ENCODE data around the gene TNS3.
A peak's percentile ranks its signal among the peaks of the same experiment; 100 is the strongest.

The TNS3 gene

DNA sequence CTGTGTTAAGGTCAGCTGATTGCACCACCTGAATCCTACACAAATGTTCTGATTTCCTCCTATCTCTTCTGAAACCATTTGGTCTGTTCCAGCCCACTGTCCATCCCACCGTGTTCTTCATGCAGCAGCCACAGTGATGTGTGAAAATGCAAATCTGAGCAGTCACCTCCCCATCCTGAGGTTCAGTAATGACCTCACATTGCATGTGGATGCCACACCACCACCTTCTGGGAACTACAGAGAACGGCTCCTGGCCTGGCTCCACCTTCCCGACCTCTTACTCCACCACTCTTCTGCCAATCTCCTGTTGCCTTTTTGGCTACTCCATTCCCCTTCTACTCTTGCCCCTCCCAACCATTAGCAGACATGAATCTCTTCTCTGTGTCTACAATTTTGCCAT lies 244.4 kb downstream of the TNS3 start:
- no peak for DNase-seq

DNA sequence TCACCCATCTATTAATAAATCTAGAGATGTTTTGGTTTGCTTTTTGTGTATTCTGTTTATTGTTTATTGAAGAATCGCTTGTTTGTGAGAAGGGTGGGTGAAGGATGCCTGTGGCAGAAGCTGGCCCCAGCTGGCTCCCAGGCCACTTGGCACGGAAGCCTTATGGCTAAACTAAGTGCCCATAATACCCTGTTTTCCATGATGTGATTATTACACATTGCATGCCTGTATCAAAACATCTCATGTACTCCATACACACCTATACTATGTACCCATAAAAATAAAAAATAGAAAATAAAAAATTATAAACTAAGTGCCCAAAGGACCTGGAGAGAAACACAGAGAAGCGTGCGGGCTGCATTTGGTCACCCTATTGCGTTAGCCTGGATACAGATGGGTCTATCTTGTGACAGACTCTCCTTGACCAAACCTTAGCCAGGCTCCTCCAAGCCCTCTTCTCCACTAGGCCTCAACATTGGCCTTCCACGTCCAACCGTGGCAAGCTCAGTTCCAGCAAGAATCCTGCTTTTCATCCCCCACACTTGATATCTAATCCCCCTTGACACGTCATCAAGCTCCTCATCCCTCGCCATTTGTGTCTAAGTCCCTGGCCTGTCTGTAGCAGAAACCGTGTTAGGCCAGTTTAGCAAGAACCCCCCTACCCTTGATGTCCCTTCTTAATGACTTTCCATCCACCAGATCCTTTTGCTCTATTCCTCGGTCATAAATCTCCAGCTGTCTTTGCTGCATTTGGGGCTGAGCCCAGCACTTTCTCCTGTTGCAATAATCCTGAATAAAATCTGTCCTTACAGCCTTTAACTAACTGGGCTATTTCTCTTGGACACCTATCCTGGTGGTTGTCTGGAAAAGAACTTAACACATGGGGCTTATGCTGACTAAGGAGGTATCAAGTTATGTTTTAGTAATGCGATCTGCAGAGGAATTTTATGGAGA lies 245.2 kb downstream of the TNS3 start:
- DNase-seq = peak; percentile 24

DNA sequence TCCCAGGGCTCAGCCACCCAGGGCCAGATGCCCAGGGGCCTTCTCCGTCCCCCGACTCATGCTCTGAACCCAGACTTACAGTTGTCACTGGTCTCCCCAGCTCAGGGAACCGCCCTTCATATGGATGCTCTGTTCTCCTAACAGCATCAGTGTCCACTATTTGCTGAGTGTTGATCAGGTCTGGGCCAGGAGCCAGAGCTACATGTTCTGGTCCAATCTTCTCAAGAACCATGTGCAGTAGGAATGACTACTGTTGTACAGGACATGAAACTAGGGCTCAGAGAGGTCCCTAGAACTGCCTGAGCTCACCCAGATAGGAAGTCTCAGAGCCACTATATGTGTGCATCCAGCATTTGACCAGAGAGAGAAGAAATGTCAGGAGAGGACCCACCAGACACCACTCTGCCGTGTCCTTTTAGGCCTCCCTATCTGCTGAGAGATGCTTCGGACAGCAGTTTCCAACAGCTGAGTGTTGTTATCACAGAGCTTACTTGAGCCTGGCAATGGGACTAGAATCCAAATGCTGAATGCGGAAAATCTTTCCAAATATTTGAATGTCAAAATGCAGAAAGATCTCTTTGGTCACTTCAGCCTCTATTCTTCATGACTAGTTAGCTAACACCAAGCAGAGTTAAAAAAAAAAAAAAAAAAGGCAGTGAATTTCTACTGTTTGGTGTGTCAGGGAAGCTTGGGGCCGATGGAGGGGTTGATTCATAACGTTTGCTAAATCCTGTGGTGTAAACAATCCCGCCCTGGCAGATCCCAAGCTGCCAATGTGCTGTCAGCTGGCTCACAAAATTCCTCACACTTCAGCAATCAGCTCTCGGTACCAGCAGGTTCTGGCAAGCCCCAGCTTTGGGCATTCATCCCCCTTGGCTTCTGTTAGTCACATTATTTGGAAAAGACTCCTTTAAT lies 246.1 kb downstream of the TNS3 start:
- peak; percentile 58 for DNase-seq

DNA sequence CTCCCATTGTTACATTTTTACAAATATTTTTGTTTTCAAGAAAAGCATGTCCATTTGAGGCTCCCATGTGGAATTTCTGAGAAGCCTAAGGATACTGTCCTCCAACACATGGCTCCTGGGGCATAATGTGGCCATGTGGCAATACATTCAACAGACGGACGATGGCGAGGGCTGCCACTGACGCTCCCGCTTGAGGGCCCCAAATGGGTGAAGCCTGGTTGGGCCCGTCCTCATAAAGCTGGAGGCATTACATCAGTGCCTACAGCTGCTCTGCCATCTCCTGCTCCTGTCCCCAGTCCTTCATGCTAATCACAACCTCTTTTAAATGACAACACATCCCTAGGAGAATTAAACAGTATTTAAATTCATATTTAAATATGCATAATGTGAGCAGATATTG lies 246.8 kb downstream of the TNS3 start:
- DNase-seq = no peak

DNA sequence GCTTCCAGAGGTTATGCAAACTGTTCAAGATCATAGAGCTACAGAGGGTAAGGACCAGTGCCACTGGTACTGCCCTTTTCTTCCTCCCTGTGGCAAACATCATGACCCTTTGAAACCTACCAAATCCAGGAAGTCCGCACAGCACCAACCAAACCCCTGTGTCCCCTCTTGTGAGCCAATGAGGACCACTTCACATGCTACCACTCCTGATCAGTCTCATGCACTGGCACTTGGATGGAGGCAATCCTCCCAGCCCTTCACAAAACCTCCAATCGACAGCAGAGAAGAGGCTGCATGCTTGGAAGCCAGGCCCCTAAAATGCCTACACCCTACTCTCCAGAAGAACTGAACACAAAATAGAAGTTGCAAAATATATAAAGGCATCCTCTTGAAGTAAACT lies 248.0 kb downstream of the TNS3 start:
- DNase-seq = no peak

DNA sequence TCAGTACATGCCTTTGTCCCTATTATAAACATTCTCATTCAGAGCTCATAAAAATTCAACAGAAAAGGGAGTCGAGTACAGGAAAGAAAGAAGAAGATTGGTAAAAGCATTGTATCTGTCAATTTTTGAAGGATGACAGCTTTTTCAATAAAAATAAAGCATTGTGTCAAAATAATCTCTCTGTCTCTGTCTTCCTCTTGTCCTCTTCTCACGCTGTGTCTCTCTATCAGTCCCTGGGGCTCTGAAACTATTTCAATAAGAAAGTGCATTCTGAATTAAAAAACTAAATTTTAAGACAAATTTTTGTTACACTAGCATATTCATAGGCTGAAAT lies 248.4 kb downstream of the TNS3 start:
- no peak for DNase-seq

DNA sequence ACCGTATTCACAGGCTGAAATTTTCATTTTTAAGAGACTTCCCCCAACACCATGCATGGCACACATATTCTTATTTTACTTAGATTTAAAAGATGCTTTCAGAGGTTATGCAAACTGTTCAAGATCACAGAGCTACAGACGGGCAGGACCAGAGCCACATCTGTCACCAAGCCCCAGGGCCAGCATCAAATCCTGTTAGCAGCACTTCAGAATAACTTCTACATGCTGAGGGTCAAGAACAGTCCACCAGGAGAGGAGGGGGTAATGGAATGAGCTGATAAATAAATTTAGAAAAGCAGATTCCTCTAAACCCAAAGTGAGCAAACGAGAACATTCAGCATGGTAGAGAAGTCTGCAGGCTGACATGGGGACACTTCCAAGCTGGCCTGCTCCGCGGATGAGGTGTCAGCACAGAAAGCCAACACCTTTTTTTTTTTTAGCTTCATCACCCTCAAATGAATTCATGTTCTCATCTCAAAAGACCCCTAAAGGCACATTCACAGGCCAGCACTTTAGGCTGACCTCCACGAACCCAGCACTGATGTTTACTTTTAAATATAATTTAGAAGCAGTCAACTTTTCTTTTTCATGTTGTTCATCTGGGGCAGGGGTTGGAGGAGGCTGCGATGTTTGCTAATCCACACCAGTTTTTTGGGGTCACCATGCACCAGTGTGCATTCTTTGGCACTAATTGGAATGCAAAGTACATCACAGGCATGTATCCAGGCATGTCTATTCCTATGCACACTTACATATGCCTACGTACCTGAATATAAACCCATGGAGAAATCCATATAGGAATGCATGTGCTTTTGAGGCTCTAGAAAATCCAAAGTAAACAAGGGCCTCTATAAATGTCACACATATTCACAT lies 249.0 kb downstream of the TNS3 start:
- DNase-seq = no peak

DNA sequence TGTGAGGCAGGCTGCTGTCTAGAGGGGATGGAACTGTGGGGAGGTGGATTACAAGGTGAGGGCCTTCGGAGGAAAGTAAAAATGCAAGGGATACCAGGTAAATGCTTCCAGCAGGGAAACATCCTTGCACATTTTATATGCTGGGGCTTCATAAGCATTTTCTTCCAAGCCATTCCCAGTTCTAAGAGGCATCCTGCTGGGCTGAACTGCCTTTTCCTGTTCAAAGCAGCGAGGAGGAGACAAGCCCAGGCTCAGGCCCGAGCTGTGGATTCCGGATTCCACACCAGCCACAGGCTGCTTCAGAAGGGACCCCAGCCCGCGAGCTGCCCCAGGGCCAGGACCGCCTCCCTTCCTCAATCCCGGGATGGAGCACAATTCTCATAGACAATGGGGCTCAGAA lies 249.7 kb downstream of the TNS3 start:
- no peak for DNase-seq

DNA sequence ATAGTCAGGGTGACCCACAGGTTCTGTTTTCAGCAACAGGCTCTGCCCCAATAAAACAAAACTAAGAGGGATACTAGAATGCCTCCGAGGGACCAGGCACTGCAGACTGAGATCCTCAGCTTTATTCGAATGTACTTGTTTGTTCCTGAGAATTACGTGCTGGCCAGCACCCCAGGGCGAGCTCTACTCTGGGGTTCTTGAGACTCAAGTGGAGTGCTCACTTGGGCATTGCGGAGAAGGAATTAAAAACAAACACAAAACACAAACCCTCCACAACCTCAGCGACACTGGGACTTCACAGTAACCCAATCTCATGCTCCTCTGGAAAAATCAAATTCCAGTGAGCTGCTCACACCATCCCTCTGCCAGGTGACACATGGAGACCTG lies 250.7 kb downstream of the TNS3 start:
- DNase-seq = no peak

DNA sequence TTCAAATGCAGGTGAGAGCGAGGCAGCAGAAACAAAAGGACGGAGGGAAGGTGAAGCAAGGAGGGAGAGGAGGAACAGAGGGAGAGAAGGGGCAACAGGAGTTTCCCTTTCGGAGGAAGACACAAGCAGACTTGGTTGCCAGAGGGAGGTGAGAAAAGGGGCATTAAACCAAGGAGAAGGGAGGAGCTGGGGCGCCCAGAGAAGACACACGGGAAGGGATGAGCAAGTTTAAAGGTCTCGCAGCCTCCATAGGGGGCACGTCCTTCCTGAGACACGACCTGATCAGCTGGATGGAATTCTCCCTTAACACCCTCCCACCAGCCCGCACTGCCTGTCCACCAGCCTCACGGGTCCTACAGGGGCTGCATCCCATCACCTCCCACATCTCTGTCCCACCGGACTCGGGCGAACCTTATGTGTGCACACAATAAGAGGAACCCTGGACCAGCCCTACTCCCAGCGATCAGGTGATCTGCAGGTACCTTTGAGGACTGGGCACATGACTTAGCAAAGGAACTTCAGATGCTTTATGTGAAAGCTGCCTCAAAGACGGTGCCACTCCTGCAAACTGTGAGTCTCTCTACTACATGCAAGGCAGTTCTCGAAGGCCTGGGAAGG lies 251.2 kb downstream of the TNS3 start:
- no peak for DNase-seq

DNA sequence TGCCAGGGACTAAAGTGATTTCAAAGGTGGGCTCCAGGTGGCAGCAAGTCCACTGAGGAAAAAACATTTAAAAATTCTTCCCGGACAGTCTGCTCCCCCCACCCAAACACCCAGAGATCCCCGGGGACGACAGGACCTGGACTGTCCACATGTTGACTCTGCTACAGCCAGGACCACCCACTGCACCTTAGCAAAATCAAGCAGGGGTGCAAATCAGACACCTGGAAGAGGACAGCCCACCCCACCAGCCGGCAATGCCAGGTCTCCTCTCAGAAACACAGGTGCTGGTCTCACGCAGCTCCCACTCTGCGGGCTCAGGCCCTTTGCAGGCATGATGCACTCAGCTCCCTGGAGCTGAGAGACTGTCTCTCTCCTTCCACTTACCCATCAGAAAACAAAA lies 251.9 kb downstream of the TNS3 start:
- DNase-seq = no peak

DNA sequence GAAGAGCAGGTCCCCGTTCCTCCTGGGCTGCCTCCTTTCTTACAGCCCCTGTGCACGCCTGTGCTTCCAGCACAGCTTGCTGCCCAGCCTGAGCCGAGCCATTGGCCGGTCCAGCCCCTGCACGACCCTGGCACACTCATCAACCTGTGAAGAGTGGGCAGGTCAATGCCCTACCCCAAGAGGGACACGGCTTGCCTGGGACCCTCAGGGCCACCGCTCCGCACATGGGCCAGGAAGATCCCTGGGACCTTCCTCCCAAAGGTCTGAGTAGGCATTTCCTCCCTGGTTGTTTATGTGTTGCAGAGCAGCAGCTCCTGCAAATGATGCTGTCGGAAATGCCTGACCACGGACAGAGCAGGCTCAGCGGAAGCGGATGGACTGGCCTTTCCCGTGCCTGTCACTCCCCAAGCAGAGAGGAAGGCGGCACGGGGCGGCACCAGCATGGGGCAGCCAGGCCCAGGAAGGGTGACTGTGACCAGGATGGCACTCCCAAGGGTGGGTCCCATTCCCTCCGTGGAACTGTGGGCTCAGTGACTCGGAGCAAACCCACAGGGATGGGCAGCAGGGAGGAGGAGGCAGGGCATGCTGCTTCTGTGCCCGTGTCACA lies 252.5 kb downstream of the TNS3 start:
- no peak for DNase-seq

DNA sequence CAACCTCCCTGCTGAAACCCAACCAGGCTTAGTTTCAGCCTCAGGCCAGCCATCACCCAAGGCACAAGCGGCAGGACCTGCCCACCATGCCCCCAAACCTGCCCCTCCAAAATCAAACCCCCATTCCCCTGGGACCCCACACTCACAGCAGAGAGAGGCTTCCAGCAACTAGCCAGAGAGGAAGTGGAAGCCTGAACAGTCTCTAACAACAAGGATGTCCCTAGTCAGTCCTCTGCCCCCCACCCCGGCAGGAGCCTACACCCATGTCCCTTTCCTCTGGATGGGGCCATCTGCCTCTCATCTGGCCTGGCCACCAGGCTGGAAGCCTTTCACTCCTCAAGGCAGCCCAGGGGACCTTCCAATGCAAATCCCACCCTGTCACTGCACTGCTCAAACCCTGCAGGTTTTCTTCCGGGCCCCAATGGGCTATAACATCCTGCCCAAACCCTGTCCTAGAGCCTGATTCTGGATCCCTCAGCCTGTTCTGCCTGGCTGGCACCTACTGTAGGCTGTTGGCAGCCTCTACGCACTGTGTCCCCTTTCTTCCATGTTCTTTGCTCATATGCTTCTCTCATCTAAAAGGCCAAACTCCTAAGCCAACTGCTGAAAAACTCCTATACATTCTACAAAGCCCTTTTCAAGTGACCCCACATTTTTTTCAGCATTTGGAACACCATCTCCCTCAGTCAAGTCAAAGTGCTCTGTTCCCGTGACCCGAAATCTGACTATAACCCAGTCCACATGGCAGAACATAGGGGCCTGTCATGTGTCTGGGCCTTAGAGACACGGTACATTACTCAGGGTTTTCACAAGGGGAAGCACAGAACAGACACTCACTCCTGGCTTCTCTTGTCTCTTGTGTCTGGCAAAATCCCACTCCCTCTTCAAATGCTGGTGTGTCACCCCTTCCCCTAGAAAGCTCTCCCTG lies 253.3 kb downstream of the TNS3 start:
- no peak for DNase-seq

DNA sequence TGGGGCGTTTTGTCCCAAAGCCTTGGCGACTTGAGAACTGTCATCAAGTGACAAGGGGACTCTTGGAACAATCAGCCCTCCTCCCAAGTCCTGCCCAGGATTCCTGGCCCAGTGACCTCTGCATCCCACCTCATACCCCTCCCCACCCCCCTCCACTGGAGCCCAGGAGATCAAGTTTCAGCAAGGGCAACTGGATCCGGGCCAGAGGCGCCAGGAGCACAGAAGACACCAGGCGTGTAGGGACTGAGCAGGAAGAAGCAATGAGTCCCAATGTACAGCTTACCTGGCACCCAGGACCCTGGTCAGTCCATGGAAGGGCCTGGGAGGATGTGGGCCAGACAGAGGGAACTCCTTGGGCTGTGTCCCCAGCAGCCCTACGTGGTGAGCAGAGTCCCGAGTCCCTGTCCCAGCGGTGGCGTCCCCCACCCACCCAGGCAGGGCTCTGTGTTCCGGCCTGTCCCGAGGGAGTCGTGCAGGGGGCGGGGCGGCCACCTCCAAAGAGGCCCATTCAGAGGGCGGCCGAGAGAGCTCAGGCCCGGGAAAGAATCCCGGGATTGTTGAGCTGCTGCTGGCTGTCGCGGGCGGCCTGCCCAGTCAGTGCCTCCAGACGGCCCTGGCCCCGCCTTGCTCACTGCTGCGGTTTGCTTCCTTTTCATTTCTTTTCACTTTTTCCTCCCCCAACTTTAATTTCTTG lies 254.1 kb downstream of the TNS3 start:
- peak; percentile 92 for DNase-seq

DNA sequence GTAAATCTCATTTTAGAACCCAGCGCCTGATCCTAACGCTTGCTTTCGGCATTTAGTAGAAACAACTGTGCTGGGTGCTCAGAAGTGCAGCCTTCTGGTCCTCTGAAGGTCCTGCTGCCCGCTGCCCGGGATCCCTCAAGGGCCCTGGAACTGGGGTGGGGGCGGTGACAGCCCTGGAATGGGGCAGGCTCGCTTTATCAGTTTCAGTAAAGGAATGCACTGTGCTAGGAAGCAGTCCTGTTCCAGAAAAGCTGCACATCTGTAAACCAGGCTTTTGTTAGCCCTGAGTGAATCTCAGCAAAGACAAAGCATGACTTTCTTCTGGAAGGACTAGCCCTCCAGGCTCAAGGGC lies 254.6 kb downstream of the TNS3 start:
- DNase-seq = peak; percentile 54

DNA sequence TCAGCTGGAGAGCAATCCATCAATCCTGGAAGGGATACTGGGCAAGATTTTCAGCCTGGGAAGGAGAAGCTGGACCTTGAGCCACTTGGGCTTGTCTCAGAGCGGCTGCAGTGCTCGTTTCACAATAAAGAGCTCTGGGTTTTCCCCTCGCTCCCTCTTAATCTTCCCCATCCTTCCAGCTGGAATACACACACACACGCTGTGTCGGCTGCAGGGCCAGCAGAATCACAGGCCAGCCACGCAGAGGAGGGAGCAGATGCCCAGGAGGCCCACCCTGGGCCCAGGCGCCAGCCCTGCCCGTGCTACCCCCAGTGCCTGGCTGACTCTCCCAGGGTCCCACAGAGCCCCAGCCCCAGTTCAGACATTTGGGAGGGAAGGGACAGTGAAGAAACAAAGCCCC lies 255.1 kb downstream of the TNS3 start:
- DNase-seq = peak; percentile 83

DNA sequence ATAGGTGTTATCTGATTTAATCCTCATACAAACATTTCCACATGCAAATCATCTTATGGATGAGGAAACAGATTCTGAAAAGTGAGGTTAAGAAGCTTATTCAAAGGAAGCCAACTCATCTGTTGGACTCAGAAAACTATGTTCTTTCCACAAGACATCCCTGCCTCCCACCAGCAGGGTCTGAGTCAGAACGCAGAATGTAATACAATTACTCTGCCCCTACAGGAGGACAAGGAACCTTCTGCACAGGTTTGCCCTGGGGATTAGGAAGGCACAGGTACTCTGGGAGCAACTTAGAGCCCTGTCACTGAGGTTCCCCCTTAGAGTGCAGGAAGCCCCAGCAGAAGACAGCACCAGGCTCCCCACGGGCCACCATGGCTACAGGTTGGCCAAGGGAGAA lies 255.7 kb downstream of the TNS3 start:
- peak; percentile 81 for DNase-seq

DNA sequence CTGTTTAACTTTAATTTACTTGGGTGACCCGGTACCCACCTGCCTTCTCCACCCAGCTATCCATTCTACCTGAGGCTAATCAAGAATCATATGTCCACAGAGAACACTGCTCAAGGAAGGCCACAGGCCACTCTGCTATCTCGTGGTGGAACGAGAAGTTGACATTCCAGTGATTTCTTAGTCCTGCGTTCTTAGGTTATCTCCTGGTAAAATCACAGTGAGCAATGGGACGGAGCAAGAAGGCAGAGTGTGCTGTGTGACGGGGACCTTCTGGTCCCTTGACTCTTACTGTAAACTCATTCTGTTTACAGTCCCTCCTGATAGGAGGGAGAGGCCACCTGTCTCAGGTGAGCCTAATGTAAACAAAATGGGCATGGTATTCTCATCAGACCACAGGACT lies 256.6 kb downstream of the TNS3 start:
- DNase-seq = no peak

DNA sequence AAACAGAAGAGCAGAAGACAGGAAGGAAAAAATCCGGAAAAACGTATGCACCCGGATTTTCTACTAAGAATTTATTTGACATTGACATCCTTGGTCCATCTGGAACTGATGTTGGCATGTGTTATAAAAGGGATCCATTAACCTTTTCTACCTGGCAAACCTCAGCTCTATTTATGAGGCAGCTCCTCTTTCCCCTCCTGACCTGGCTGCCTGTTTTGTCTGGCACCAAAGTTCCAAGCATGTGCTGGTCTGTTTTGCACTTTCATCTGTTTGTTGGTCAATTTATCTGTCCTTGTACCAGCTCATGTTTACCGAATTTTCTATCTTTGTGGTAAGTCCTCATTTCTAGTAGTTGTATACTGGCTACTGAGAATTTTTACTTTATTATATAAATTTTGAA lies 258.0 kb downstream of the TNS3 start:
- no peak for DNase-seq

DNA sequence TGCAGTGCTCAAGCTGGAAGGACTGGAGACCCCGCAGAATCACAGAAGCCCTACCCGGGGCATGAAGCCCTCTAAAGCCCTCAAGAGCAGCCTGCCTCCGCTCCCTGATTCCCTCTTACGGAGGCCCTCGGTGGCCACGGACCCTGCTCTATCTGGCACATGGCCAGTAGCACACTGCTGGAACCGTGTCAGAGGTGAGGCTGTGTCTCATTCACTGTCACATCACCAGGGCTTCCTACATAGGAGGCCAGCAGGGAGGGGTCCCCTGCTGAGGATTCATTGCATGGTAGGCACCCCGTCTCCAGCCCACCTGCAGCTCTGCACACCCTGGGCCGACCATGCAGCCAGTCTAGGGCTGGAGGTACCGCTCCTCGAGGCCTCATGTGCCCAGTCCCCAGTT lies 259.2 kb downstream of the TNS3 start:
- no peak for DNase-seq
